ENCODE data around the gene ZNF724. TPM values are rescaled to one million over a fixed set of nuclear protein-coding genes. Genes with fewer than 3 reads are reported as not detected.
"Not testable (repeated sequence)": the region's sequence is repeated elsewhere in the genome, so short reads cannot be mapped to it uniquely, and the experiment has no call there.

The ZNF724 gene
- total and polyA plus RNA-seq, 10 donors = 0.17 to 8.7 (median 4.4) TPM

GRCh38 chr19:23286477-23286876 lies 36.3 kb upstream of the ZNF724 start:
- no peak overlapping the region for H3K27ac ChIP-seq
- H3K36me3 ChIP-seq = no peaks in the 10 kb centered on the region
- no peak overlapping the region for H3K4me3 ChIP-seq
- DNase-seq = no peak
- H3K9me3 ChIP-seq = peaks cover 0 to 28% (median 16%) of the 10 kb centered on the region in 8 donors
- 59 to 77% (median 66%) methylated on average over 2 of the region's 2 CpGs for WGBS, 5 donors
- intact Hi-C loops (cut with DNase I; ENCODE audit: low total_unique reads) = no loop called here
- no peak for TF ChIP-seq POLR2A (IDR thresholded peaks at IDR 0.05)
- TF ChIP-seq, protein P1, sequence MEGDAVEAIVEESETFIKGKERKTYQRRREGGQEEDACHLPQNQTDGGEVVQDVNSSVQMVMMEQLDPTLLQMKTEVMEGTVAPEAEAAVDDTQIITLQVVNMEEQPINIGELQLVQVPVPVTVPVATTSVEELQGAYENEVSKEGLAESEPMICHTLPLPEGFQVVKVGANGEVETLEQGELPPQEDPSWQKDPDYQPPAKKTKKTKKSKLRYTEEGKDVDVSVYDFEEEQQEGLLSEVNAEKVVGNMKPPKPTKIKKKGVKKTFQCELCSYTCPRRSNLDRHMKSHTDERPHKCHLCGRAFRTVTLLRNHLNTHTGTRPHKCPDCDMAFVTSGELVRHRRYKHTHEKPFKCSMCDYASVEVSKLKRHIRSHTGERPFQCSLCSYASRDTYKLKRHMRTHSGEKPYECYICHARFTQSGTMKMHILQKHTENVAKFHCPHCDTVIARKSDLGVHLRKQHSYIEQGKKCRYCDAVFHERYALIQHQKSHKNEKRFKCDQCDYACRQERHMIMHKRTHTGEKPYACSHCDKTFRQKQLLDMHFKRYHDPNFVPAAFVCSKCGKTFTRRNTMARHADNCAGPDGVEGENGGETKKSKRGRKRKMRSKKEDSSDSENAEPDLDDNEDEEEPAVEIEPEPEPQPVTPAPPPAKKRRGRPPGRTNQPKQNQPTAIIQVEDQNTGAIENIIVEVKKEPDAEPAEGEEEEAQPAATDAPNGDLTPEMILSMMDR (IDR thresholded peaks at IDR 0.05 in 8 of 11, conservative IDR thresholded peaks at IDR 0.05 in 3 of 11) = peak in 3 of 11 experiments; percentile 14 to 22 (median 15)
- H3K4me1 ChIP-seq = peaks cover 0 to 6% (median 0%) of the 10 kb centered on the region in 6 donors
- H3K27me3 ChIP-seq (replicated peaks in 1 of 7) = no peaks in the 10 kb centered on the region

DNA sequence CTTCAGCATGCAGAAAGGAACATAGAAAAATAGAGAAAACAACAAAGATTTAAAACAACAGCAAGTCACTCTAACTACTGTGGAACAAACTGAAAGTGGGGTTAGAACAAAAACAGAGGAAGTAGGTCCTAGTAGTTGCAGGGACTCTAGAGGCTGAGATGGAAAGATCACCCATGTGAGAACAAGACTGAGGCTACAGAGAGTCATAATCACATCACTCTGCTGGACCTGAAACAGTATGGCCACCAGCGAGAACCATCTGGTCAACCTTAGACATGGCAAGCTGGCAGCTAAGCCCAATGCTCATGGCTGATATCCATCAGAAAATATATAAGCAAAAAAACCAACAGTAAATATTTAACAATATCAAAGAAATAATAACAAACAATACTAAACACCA lies 35.8 kb upstream of the ZNF724 start:
- 90 to 100% (median 100%) methylated on average over 1 of the region's 1 CpG for WGBS, 5 donors
- TF ChIP-seq, protein P1 (IDR thresholded peaks at IDR 0.05 in 8 of 11, conservative IDR thresholded peaks at IDR 0.05 in 3 of 11) = no peak
- TF ChIP-seq POLR2AphosphoS5 (IDR thresholded peaks at IDR 0.05) = no peak
- no peak for TF ChIP-seq POLR2A (IDR thresholded peaks at IDR 0.05)
- Histone ChIP-seq H3K36me3 (no peaks in the 10 kb centered on the region), H3K4me1 (peaks cover 0 to 6% (median 0%) of the 10 kb centered on the region in 6 donors), H3K27ac (no peak overlapping the region), H3K27me3 (replicated peaks in 1 of 7) (no peaks in the 10 kb centered on the region), H3K4me3 (no peak overlapping the region), H3K9me3 (peaks cover 0 to 28% (median 16%) of the 10 kb centered on the region in 8 donors)
- DNase-seq = no peak
- intact Hi-C loops (cut with DNase I; ENCODE audit: low total_unique reads) = no loop called here

- H3K36me3 ChIP-seq = not testable (repeated sequence)
Observed at GRCh38 chr19:23285326-23285725, 35.1 kb upstream of the ZNF724 start.

GRCh38 chr19:23283925-23284324 lies 33.7 kb upstream of the ZNF724 start:
- Histone ChIP-seq H3K27me3 (replicated peaks in 1 of 7) (no peaks in the 10 kb centered on the region), H3K4me1 (peaks cover 0 to 6% (median 0%) of the 10 kb centered on the region in 6 donors), H3K27ac (no peak overlapping the region), H3K9me3 (peaks cover 0 to 15% (median 4%) of the 10 kb centered on the region in 8 donors), H3K36me3 (no peaks in the 10 kb centered on the region), H3K4me3 (no peak overlapping the region)
- no peak for DNase-seq
- TF ChIP-seq POLR2AphosphoS5 (IDR thresholded peaks at IDR 0.05) = no peak
- TF ChIP-seq, protein P1 (IDR thresholded peaks at IDR 0.05 in 8 of 11, conservative IDR thresholded peaks at IDR 0.05 in 3 of 11) = peak; percentile 35 to 83 (median 69)
- no peak for TF ChIP-seq POLR2A (IDR thresholded peaks at IDR 0.05)
- intact Hi-C loops (cut with DNase I; ENCODE audit: low total_unique reads) = no loop called here
- 12 to 25% (median 17%) methylated on average over 6 of the region's 6 CpGs for WGBS, 5 donors

More at GRCh38 chr19:23285326-23285725, 35.1 kb upstream of the ZNF724 start:
- H3K4me1 ChIP-seq; DNase-seq; H3K27me3 ChIP-seq (replicated peaks in 1 of 7); H3K4me3 ChIP-seq; intact Hi-C loops (cut with DNase I; ENCODE audit: low total_unique reads); H3K27ac ChIP-seq: not testable (repeated sequence)
- 87 to 95% (median 92%) methylated on average over 2 of the region's 2 CpGs for WGBS, 5 donors
- H3K9me3 ChIP-seq = peaks cover 0 to 23% (median 12%) of the 10 kb centered on the region in 8 donors
